Glomerular visceral epithelial cell (primary cell): ENCODE measurements around the gene CCDC8.
A peak's percentile ranks its signal among the peaks of the same experiment; 100 is the strongest.
"Not testable (repeated sequence)": the region's sequence is repeated elsewhere in the genome, so short reads cannot be mapped to it uniquely, and the experiment has no call there.

Experiments
- DNase-seq: peaks from one replicate; pipeline ENCODE4 v3.0.0-alpha.2; 2016; ENCODE audit errors: extremely low spot score

CCDC8 gene

GRCh38 chr19:46383171-46383815 is 30.1 kb downstream of the CCDC8 start:
- no peak for DNase-seq

- DNase-seq: no peak
Observed at GRCh38 chr19:46381756-46382345, 31.5 kb downstream of the CCDC8 start.

GRCh38 chr19:46381346-46381745 is 32.0 kb downstream of the CCDC8 start:
- no peak for DNase-seq

- no peak for DNase-seq
Observed at GRCh38 chr19:46380690-46381089, 32.7 kb downstream of the CCDC8 start.

GRCh38 chr19:46378268-46378667 is 35.1 kb downstream of the CCDC8 start:
- no peak for DNase-seq

- DNase-seq: no peak
Observed at GRCh38 chr19:46376241-46377153, 36.9 kb downstream of the CCDC8 start.

- not testable (repeated sequence) for DNase-seq
Observed at GRCh38 chr19:46375476-46376067, 37.8 kb downstream of the CCDC8 start.

- DNase-seq: no peak
Observed at GRCh38 chr19:46374536-46375475, 38.6 kb downstream of the CCDC8 start.

DNA sequence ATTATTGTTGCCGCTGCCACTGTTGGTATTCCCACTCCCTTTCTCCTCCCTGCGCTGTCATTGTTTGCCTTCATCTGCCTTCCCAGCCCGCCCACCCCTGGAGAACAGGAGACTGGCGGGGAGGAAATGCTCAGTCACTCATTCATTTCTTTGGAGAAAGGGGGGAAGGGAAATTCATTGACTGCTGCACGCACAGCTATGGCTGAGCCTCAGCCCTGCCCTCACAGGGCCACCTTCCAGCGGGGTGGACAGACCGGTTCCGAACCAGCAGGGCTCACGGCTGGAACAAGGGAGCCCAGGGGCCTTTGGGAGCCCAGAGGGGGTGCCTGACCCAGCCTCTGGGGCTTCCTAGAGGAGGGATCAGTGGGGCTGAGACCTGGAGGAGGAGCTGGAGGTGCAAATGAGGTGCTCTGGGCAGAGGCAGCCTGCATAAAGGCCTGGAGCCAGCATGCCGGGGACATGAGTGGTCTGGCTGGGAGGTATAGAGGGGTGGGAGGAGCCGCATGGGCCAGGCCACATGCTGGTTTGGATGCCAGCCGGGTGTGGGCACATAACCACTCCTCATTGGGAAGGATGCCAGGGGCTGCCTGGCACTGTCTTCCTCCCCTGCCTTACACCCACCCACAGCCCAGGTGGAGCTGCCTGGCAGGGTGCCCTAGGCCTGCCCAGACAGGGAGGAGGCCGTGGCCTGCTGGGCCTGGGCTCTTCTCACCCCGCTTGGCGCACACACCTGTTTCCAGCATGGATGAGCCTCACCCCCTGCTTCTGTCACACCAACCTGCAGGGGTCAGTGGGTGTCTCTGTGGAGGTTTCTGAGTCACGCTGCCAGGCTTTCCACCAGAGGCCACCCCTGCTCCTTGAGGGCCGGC is 39.6 kb downstream of the CCDC8 start:
- DNase-seq: peak; percentile 99

DNA sequence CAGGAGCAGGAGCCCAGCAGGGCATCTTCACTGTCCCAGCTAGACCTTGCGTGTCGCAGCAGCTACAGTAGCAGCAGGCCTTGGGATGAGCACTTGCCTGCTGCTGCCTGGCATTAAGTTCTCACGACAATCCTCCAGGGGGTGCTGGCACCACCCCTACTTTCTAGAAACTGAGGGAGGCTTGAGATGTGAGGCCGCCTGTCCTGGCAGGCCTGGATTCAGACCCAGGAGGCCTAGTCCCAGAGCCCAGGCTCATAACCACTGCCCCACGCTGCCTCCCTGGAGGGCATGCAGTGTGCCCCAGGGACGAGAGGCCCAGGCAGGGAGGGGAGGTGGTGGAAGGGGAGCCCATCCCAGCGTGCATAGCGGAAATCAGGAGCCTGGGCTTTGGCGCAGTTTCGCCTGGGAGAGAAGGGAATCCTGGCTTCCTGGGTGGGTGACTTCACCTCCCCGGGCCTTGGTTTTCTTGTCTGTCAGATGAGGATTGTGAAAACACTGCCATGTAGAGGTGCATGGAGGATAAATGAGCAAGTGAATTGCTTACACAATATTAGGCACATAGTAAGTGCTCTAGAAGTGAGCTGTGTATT is 40.4 kb downstream of the CCDC8 start:
- peak; percentile 50 for DNase-seq

DNA sequence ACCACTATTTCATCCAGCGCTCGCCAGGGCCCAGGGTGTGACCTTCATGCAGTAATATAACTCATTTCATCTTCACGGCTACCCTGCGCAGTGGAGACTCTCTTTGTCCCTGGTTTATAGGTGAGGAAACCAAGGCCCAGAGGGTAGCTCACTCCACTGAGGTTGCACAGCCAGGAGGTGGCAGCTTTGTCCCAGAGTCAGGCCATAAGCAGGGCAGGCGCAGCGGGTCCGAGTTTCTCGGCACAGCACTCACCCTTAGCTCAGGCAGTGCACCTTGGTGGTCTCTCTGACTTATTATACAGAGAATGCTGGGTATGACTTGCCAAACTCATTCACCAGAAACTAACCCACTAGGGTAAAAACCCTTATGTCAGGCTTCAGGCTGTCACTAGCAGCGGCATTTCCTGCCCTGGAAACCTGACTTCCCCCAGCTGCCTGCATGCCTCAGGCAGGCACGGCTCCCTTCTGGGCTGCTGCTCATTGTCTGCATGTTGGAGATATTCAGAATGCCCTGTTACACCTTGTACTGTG is 41.9 kb downstream of the CCDC8 start:
- DNase-seq: no peak

DNA sequence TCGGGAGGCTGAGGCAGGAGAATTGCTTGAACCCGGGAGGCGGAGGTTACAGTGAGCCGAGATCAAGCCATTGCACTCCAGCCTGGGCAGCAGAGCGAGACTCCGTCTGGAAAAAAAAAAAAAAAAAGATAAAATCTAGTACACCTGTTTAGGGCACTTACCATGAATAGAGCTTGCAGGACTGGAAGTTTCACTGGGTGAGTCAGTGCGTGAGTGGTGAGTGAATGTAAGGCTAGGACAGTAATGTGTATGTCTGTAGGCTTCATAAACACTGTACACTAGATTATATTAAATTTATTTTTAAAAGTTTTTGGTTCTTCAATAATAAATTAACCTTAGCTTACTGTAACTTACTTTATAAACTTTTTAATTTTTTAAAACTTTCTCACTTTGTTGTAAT is 43.5 kb downstream of the CCDC8 start:
- DNase-seq: no peak

- DNase-seq: no peak
Observed at GRCh38 chr19:46368116-46368515, 45.2 kb downstream of the CCDC8 start.

- DNase-seq: no peak
Observed at GRCh38 chr19:46367426-46367825, 45.9 kb downstream of the CCDC8 start.

DNA sequence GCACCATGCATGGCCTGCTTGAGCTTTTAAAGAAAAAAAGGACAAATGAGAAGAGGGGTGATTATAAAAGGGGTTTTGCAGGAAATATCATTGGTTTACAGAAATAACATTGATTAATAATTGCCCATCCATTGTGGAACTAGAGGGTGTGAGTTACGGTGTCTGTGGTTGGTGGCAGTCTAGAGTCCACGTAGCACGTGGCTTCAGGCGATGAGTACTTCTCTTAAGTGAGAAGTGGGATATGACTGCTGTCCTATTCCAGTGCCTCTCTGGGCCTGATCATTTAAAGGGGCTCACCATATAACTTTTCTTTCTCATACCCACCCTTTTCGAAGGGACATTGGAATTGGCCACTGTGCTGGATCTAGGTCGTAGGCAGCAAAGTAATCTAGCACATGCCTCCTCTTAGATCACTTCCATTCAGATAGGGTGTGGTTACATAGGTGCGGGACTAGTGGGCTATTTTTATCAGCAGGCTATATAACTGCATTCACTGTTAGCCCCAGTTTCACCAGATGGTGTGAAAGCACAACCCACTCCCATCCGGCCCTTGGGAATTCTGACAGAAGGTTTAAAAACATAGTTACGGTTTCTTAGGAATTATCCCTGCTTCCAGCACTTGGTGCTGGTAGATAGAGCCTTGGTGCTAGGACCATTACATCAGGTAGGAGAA is 46.6 kb downstream of the CCDC8 start:
- no peak for DNase-seq

DNA sequence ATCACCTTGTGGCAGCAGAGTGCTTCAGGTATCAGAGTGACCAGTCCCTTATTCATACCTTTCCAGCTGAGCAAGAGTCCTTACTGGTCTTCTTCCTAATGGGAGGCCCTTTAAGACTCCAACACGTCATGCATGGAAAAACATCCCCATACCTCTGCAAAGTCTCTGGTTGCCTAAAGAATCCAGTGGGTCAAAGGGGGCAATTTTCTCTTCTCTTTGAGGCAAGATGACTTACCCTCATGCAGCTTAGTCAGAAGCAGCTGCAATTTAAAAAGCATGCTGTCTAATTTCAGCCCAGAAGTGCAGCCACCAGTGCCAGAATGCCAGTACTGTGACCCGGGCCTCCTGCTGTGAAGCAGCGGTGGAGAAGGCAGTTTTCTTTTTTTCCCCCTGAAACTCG is 47.8 kb downstream of the CCDC8 start:
- no peak for DNase-seq

DNA sequence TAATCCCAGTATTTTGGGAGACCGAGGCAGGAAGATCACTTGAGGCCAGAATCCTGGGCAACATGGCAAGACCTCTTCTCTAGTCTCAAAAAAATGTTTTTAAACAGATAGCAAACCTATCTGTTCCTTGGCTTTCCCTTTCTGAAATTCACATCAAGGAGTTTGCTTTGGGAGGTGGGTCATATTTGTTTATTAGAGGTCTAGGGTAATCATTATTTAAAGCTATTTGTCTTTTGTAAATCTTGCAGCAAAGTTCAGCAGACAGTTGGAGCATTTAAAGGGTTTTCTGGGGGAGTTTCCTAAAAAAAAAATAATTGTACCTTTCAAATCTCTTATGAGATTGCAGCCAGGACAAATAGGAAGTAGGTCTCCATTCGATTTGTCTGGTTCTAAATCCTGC is 49.0 kb downstream of the CCDC8 start:
- DNase-seq: no peak

DNA sequence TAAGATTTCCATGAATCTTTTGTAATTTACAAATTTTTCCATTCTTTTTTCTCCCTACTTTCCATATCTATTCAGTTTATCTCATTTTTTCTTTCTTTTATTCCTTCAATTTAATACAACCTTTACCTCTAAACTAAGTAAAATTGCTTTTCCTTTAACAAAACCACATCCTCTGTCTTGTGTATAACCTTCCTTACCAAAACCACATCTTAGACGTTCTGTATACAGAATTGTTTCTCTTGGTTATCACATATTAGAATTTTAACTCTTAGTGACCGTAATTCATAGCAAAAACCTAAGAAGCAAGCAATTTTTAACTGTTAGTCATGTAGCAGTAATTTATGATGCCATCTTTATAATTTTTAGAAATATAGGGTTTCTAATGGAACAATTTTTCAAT is 51.4 kb downstream of the CCDC8 start:
- no peak for DNase-seq
